ENCODE results near the gene KRTAP12-2.

KRTAP12-2 gene

DNA sequence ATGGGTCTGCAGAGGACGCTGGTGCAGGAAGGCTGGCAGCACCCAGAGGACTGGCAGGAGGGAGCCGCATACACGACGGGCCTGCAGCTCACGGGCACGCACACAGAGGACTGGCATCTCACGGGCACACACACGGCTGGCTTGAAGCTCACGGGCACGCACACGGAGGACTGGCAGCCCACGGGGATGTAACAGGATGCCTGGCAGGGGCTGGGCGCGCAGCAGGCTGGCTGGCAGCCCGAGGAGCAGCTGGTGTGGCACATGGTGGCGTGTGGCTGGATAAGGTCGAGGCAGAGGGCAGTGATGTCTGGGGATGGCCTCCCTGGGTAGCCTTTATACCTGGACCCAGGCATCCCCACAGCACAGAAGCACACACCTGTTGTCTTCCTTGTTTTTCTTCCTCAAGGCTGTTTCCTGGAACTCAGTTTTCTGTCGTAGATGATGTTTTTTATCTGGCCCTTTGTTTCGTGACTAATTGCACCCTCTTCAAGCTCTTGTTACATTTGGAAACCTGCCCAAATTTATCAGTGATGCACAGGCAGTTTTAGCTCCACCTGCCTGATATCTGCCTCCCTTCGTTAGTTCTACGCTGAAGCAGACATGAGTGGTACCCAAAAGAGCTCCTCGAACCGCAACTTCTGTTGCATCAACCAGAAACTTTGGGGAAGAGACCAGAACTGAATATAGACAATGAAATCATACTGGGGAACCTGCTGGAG lies 15.3 kb upstream of the KRTAP12-2 start, which contains the start of gene KRTAP12-1:
Gene KRTAP12-1 (minus strand): TSS at position 303 of the 719 bp plus-strand sequence. CDS start 40 bp downstream, at position 263.
- POLR2A ChIA-PET, result no interaction called here

DNA sequence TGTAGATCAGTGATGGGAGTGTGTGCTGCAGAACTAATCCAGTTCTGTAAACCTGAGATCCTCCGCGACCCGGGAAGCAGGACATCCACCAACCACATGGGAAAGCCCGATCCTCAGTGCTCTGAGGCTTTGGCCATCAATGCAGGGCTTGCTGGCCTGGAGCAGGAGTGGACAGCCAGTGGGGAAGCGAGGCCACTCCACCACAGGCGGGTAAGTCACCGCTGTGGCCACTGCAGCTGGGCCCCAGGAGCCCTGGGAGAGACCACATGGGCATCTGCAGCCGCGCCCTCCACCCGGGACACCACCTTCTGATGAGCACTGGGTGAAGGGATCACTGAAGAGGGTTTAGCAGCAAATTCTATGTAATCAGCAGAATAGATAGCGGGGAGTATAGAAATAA lies 14.4 kb upstream of the KRTAP12-2 start:
- ChIA-PET CTCF (no interaction called here), POLR2A (no interaction called here)
- no peak for DNase-seq
- Histone ChIP-seq H3K36me3 (ENCODE audit: control insufficient read depth in 4 of 4, insufficient read depth in 4 of 4, low read length in 3 of 4) (no peaks in the 10 kb centered on the region), H3K9me3 (ENCODE audit: control extremely low read depth in 1 of 5, control insufficient read depth in 4 of 5, insufficient read depth in 2 of 5, low read depth in 1 of 5, low read length in 4 of 5) (peaks cover 0 to 6% (median 0%) of the 10 kb centered on the region in 5 experiments), H3K4me3 (ENCODE audit: control insufficient read depth in 1 of 7, extremely low read depth in 1 of 7, insufficient read depth in 4 of 7, low read depth in 2 of 7, low read length in 6 of 7) (no peak overlapping the region), H3K27me3 (replicated peaks in 2 of 5; ENCODE audit: control insufficient read depth in 4 of 5, insufficient read depth in 5 of 5, low read length in 4 of 5) (peaks cover 0 to 4% (median 0%) of the 10 kb centered on the region in 5 experiments), H3K4me1 (ENCODE audit: control extremely low read depth in 1 of 4, control insufficient read depth in 4 of 4, insufficient read depth in 4 of 4, low read length in 3 of 4) (peaks cover 0 to 5% (median 2%) of the 10 kb centered on the region in 4 experiments), H3K27ac (ENCODE audit: insufficient read depth in 1 of 2, low read depth in 1 of 2, low read length in 2 of 2, poor library complexity in 1 of 2, severe bottlenecking in 2 of 2) (no peak overlapping the region)
- 79% methylated on average over 7 of the region's 11 CpGs for WGBS (ENCODE audit: insufficient coverage)

More for the DNA sequence above, 15.3 kb upstream of the KRTAP12-2 start, which contains the start of gene KRTAP12-1:
- Histone ChIP-seq H3K27ac (ENCODE audit: insufficient read depth in 1 of 2, low read depth in 1 of 2, low read length in 2 of 2, poor library complexity in 1 of 2, severe bottlenecking in 2 of 2) (no peak within 1 kb of the TSS), H3K9me3 (ENCODE audit: control extremely low read depth in 1 of 5, control insufficient read depth in 4 of 5, insufficient read depth in 2 of 5, low read depth in 1 of 5, low read length in 4 of 5) (peaks cover 0 to 2% (median 0%) of the 10 kb centered on the region in 5 experiments), H3K4me3 (ENCODE audit: control insufficient read depth in 1 of 7, extremely low read depth in 1 of 7, insufficient read depth in 4 of 7, low read depth in 2 of 7, low read length in 6 of 7) (no peak within 1 kb of the TSS), H3K27me3 (replicated peaks in 2 of 5; ENCODE audit: control insufficient read depth in 4 of 5, insufficient read depth in 5 of 5, low read length in 4 of 5) (peaks cover 0 to 4% (median 1%) of the 10 kb centered on the region in 5 experiments), H3K4me1 (ENCODE audit: control extremely low read depth in 1 of 4, control insufficient read depth in 4 of 4, insufficient read depth in 4 of 4, low read length in 3 of 4) (peaks cover 0 to 13% (median 10%) of the 10 kb centered on the region in 4 experiments), H3K36me3 (ENCODE audit: control insufficient read depth in 4 of 4, insufficient read depth in 4 of 4, low read length in 3 of 4) (no peaks in the 10 kb centered on the region)
- CTCF ChIA-PET, result no interaction called here
- DNase-seq, result no peak
- WGBS (ENCODE audit: insufficient coverage), result 80% methylated on average over 23 of the region's 23 CpGs

GRCh38 chr21:44677881-44678280 lies 11.2 kb upstream of the KRTAP12-2 start:
- CTCF ChIA-PET, result no interaction called here
- DNase-seq, result no peak
- Histone ChIP-seq H3K4me3 (ENCODE audit: control insufficient read depth in 1 of 7, extremely low read depth in 1 of 7, insufficient read depth in 4 of 7, low read depth in 2 of 7, low read length in 6 of 7) (no peak overlapping the region), H3K4me1 (ENCODE audit: control extremely low read depth in 1 of 4, control insufficient read depth in 4 of 4, insufficient read depth in 4 of 4, low read length in 3 of 4) (no peaks in the 10 kb centered on the region), H3K27ac (ENCODE audit: insufficient read depth in 1 of 2, low read depth in 1 of 2, low read length in 2 of 2, poor library complexity in 1 of 2, severe bottlenecking in 2 of 2) (no peak overlapping the region), H3K9me3 (ENCODE audit: control extremely low read depth in 1 of 5, control insufficient read depth in 4 of 5, insufficient read depth in 2 of 5, low read depth in 1 of 5, low read length in 4 of 5) (peaks cover 0 to 15% (median 0%) of the 10 kb centered on the region in 5 experiments), H3K36me3 (ENCODE audit: control insufficient read depth in 4 of 4, insufficient read depth in 4 of 4, low read length in 3 of 4) (no peaks in the 10 kb centered on the region), H3K27me3 (replicated peaks in 2 of 5; ENCODE audit: control insufficient read depth in 4 of 5, insufficient read depth in 5 of 5, low read length in 4 of 5) (peaks cover 0 to 5% (median 0%) of the 10 kb centered on the region in 5 experiments)
- WGBS (ENCODE audit: insufficient coverage), result 96% methylated on average over 12 of the region's 13 CpGs
- POLR2A ChIA-PET, result no interaction called here

DNA sequence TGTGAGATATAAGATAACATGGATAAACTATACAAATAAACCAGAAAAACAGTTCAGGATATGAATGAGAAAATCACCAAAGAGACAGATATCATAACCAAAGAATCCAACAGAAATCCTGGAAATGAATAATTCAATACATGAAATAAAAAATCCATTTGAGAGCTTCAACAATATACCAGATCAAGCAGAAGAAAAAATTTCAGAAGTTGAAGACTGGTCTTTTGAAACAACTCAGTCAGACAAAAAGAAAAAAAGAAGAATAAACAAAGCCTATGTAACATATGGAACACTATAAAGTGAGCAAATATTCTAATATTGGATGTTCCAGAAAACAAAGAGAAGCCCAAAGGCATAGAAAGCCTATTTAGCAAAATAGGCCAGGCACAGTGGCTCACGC lies 5.2 kb upstream of the KRTAP12-2 start:
- Histone ChIP-seq H3K9me3 (ENCODE audit: control extremely low read depth in 1 of 5, control insufficient read depth in 4 of 5, insufficient read depth in 2 of 5, low read depth in 1 of 5, low read length in 4 of 5) (peaks cover 0 to 43% (median 12%) of the 10 kb centered on the region in 5 experiments), H3K4me3 (ENCODE audit: control insufficient read depth in 1 of 7, extremely low read depth in 1 of 7, insufficient read depth in 4 of 7, low read depth in 2 of 7, low read length in 6 of 7) (no peak overlapping the region), H3K36me3 (ENCODE audit: control insufficient read depth in 4 of 4, insufficient read depth in 4 of 4, low read length in 3 of 4) (no peaks in the 10 kb centered on the region), H3K4me1 (ENCODE audit: control extremely low read depth in 1 of 4, control insufficient read depth in 4 of 4, insufficient read depth in 4 of 4, low read length in 3 of 4) (no peaks in the 10 kb centered on the region), H3K27me3 (replicated peaks in 2 of 5; ENCODE audit: control insufficient read depth in 4 of 5, insufficient read depth in 5 of 5, low read length in 4 of 5) (peaks cover 0 to 4% (median 0%) of the 10 kb centered on the region in 5 experiments), H3K27ac (ENCODE audit: insufficient read depth in 1 of 2, low read depth in 1 of 2, low read length in 2 of 2, poor library complexity in 1 of 2, severe bottlenecking in 2 of 2) (no peak overlapping the region)
- POLR2A ChIA-PET, result no interaction called here
- no peak for DNase-seq
- no CpG with 5 or more reads among the region's 1 CpG for WGBS (ENCODE audit: insufficient coverage)
- CTCF ChIA-PET, result no interaction called here

DNA sequence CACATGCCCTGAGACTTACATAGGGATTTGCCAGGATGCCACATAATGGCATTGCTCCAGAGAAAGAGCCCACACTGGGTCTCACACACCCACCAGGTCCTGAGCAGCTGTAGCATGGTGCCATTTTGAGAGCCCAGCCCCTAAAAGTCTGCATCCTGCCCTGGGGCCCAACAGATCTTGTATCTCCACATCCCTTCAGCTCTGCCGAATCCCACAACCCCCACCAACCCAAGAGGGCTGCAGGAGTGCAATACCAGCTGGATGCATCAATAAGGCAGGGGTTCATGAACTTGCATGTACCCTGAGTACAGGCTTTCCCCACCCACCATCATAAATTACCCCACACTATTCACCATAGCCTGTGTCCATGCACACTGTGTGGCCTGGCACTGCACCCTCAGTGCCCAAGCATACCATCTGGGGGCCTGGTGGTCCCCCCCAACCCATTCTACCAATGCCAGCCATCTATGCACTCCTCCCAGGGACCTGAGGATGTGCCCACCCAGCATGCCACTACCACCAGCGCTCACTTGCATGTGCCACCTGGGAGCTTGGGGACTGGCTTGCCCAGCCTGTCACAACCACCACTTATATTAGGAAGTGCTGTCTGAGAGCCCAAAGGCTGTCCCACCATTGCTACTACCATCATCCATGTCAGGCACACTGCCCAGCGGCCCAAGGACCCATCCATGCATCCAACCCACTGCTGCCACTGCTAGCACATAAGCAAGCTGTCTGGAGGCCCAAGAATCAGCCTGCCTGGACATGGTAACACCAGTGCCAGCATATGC lies 4.1 kb upstream of the KRTAP12-2 start:
- 93% methylated on average over 2 of the region's 3 CpGs for WGBS (ENCODE audit: insufficient coverage)
- POLR2A ChIA-PET, result no interaction called here
- peaks cover 0 to 10% (median 0%) of the 10 kb centered on the region in 5 experiments for H3K27me3 ChIP-seq (replicated peaks in 2 of 5; ENCODE audit: control insufficient read depth in 4 of 5, insufficient read depth in 5 of 5, low read length in 4 of 5)
- H3K36me3 ChIP-seq (ENCODE audit: control insufficient read depth in 4 of 4, insufficient read depth in 4 of 4, low read length in 3 of 4), result no peaks in the 10 kb centered on the region
- H3K4me1 ChIP-seq (ENCODE audit: control extremely low read depth in 1 of 4, control insufficient read depth in 4 of 4, insufficient read depth in 4 of 4, low read length in 3 of 4), result no peaks in the 10 kb centered on the region
- no peak overlapping the region for H3K27ac ChIP-seq (ENCODE audit: insufficient read depth in 1 of 2, low read depth in 1 of 2, low read length in 2 of 2, poor library complexity in 1 of 2, severe bottlenecking in 2 of 2)
- no peak for DNase-seq
- H3K4me3 ChIP-seq (ENCODE audit: control insufficient read depth in 1 of 7, extremely low read depth in 1 of 7, insufficient read depth in 4 of 7, low read depth in 2 of 7, low read length in 6 of 7), result no peak overlapping the region
- peaks cover 0 to 37% (median 12%) of the 10 kb centered on the region in 5 experiments for H3K9me3 ChIP-seq (ENCODE audit: control extremely low read depth in 1 of 5, control insufficient read depth in 4 of 5, insufficient read depth in 2 of 5, low read depth in 1 of 5, low read length in 4 of 5)
- CTCF ChIA-PET, result no interaction called here

DNA sequence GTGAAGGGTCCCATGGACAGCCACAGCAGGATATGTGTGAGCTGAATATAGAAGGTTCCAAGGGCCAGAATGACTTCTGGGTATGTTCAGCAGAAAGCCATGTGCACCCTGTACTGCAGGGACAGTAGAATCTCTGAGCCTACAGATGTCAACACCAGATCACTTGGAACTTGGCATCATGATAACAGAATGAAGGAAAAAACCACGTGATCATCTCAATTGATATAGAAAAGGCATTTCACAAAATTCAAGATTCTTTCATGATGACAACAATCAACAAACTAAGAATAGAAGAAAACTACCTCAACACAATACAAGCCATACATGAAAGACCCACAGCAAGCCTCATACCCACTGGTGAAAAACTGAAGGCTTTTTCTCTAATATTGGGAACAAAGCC lies 885 bp upstream of the KRTAP12-2 start:
- DNase-seq, result no peak
- Histone ChIP-seq H3K4me3 (ENCODE audit: control insufficient read depth in 1 of 7, extremely low read depth in 1 of 7, insufficient read depth in 4 of 7, low read depth in 2 of 7, low read length in 6 of 7) (no peak overlapping the region), H3K9me3 (ENCODE audit: control extremely low read depth in 1 of 5, control insufficient read depth in 4 of 5, insufficient read depth in 2 of 5, low read depth in 1 of 5, low read length in 4 of 5) (peaks cover 0 to 31% (median 12%) of the 10 kb centered on the region in 5 experiments), H3K27ac (ENCODE audit: insufficient read depth in 1 of 2, low read depth in 1 of 2, low read length in 2 of 2, poor library complexity in 1 of 2, severe bottlenecking in 2 of 2) (no peak overlapping the region), H3K4me1 (ENCODE audit: control extremely low read depth in 1 of 4, control insufficient read depth in 4 of 4, insufficient read depth in 4 of 4, low read length in 3 of 4) (no peaks in the 10 kb centered on the region), H3K27me3 (replicated peaks in 2 of 5; ENCODE audit: control insufficient read depth in 4 of 5, insufficient read depth in 5 of 5, low read length in 4 of 5) (peaks cover 0 to 13% (median 0%) of the 10 kb centered on the region in 5 experiments), H3K36me3 (ENCODE audit: control insufficient read depth in 4 of 4, insufficient read depth in 4 of 4, low read length in 3 of 4) (no peaks in the 10 kb centered on the region)
- CTCF ChIA-PET, result no interaction called here
- POLR2A ChIA-PET, result no interaction called here
- no CpG with 5 or more reads among the region's 1 CpG for WGBS (ENCODE audit: insufficient coverage)

DNA sequence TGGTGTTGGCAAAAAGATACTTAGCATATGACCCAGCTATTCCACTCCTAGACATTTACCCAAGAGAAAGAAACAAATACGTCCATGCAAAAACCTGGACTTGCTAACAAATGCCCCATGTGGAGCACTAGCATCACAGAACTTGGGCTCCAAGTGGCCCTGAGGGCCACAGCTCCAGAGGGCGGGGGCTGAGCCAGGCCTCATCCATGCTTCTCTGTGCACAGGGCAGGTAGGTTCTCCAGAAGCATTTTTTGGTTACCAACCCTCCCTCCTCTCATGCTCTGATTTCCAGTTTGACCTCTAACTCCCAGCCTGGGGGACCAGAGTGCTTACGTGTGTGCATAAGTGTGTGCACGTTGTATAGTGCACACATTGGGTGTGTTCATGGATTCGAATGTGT lies 2.0 kb downstream of the KRTAP12-2 start:
- no peaks in the 10 kb centered on the region for H3K4me1 ChIP-seq (ENCODE audit: control extremely low read depth in 1 of 4, control insufficient read depth in 4 of 4, insufficient read depth in 4 of 4, low read length in 3 of 4)
- DNase-seq, result no peak
- H3K4me3 ChIP-seq (ENCODE audit: control insufficient read depth in 1 of 7, extremely low read depth in 1 of 7, insufficient read depth in 4 of 7, low read depth in 2 of 7, low read length in 6 of 7), result no peak overlapping the region
- 79% methylated on average over 1 of the region's 5 CpGs for WGBS (ENCODE audit: insufficient coverage)
- H3K36me3 ChIP-seq (ENCODE audit: control insufficient read depth in 4 of 4, insufficient read depth in 4 of 4, low read length in 3 of 4), result no peaks in the 10 kb centered on the region
- peaks cover 0 to 13% (median 2%) of the 10 kb centered on the region in 5 experiments for H3K27me3 ChIP-seq (replicated peaks in 2 of 5; ENCODE audit: control insufficient read depth in 4 of 5, insufficient read depth in 5 of 5, low read length in 4 of 5)
- H3K9me3 ChIP-seq (ENCODE audit: control extremely low read depth in 1 of 5, control insufficient read depth in 4 of 5, insufficient read depth in 2 of 5, low read depth in 1 of 5, low read length in 4 of 5), result peaks cover 0 to 10% (median 0%) of the 10 kb centered on the region in 5 experiments
- no peak overlapping the region for H3K27ac ChIP-seq (ENCODE audit: insufficient read depth in 1 of 2, low read depth in 1 of 2, low read length in 2 of 2, poor library complexity in 1 of 2, severe bottlenecking in 2 of 2)
- POLR2A ChIA-PET, result interaction anchor here (0.6 kb wide), 1 partner anchor 344 kb away, joined by 5 read pairs; no protein-coding TSS in a partner anchor
- CTCF ChIA-PET, result no interaction called here
